HepG2 (cell line): Measurements from ENCODE around the gene ZFHX3.

Experiments used
- NBN ChIP-seq: fragments of 450-650 bp; conservative IDR thresholded peaks from 2 replicates; pipeline ENCODE4 v1.6.1; 2017
- PHF5A ChIP-seq: IDR thresholded peaks from one replicate; pipeline ENCODE4 v1.6.1; 2018; ENCODE audit warnings: low read depth, missing genetic modification reagents; ENCODE audit not compliant: unreplicated experiment
- ZNF121 ChIP-seq: sonication (generic); formaldehyde crosslinking; IDR thresholded peaks from 2 replicates; pipeline ENCODE4 v1.5.0; 2020; ENCODE audit warnings: mild to moderate bottlenecking, missing genetic modification reagents

DNA sequence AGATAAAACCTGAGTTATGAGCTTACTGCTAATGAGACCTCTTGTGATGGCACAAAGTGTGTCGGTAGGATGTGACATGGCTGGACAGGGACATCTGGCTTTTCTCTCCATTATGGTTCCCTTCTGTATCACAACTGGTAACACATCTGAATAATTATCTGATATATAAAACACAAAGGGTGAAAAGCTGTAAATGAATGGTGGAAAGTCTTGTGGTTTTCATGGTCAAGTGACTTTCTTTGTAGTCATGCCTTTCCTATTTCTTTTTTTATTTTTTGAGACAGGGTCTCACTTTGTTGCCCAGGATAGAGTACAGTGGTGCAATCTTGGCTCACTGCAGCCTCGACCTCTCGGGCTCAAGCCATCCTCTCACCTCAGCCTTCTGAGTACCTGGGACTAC lies 35.3 kb upstream of the ZFHX3 start:
- TF ChIP-seq NBN (no peak), ZNF121 (CRISPR knock-in tag) (no peak), PHF5A (CRISPR knock-in tag) (no peak)
